ENCODE measurements around the gene ATP1A2. TPM values are rescaled to one million over a fixed set of nuclear protein-coding genes. Genes with fewer than 3 reads are reported as not detected.

ATP1A2 gene
- total RNA-seq, 3 donors from 2014 or later (not counting 1 experiment from before 2014, with no cell fraction given): not detected

GRCh38 chr1:160158534-160158933, 43.0 kb downstream of the ATP1A2 start:
- Histone ChIP-seq H3K36me3 (ENCODE audit: control insufficient read depth, insufficient read depth, low read length) (no peaks in the 10 kb centered on the region), H3K4me3 (ENCODE audit: low read length) (no peak overlapping the region), H3K4me1 (ENCODE audit: control insufficient read depth, insufficient read depth, low read length) (peaks cover 4% of the 10 kb centered on the region), H3K27ac (ENCODE audit: low read length) (no peak overlapping the region), H3K9me3 (ENCODE audit: control insufficient read depth, insufficient read depth, low read length) (no peaks in the 10 kb centered on the region), H3K27me3 (ENCODE audit: control insufficient read depth, insufficient read depth, low read length) (no peaks in the 10 kb centered on the region)
- H3K4me3 Mint-ChIP-seq: no peak overlapping the region
- H3K36me3 Mint-ChIP-seq: no peaks in the 10 kb centered on the region
- no peaks in the 10 kb centered on the region for H3K4me1 Mint-ChIP-seq
- H3K9me3 Mint-ChIP-seq: no peaks in the 10 kb centered on the region
- no peak for TF ChIP-seq CTCF (IDR thresholded peaks at IDR 0.05)
- ATAC-seq (no peak), DNase-seq (no peak)
- 88% methylated on average over 4 of the region's 4 CpGs for WGBS (ENCODE audit: insufficient coverage)
- intact Hi-C loops (cut with micrococcal nuclease): no loop called here
- peaks cover 11 to 13% of the 10 kb centered on the region in 2 donors for H3K27me3 Mint-ChIP-seq (ENCODE audit: low read depth in 2 of 2)
- H3K27ac Mint-ChIP-seq: no peak overlapping the region

GRCh38 chr1:160159846-160160245, 44.3 kb downstream of the ATP1A2 start:
- Mint-ChIP-seq H3K9me3 (no peaks in the 10 kb centered on the region), H3K4me1 (no peaks in the 10 kb centered on the region), H3K36me3 (no peaks in the 10 kb centered on the region), H3K4me3 (no peak overlapping the region), H3K27ac (no peak overlapping the region), H3K27me3 (ENCODE audit: low read depth in 2 of 2) (peaks cover 12 to 26% of the 10 kb centered on the region in 2 donors)
- DNase-seq (no peak), ATAC-seq (no peak)
- intact Hi-C loops (cut with micrococcal nuclease): no loop called here
- Histone ChIP-seq H3K4me3 (ENCODE audit: low read length) (no peak overlapping the region), H3K27me3 (ENCODE audit: control insufficient read depth, insufficient read depth, low read length) (no peaks in the 10 kb centered on the region), H3K9me3 (ENCODE audit: control insufficient read depth, insufficient read depth, low read length) (no peaks in the 10 kb centered on the region), H3K27ac (ENCODE audit: low read length) (no peak overlapping the region), H3K36me3 (ENCODE audit: control insufficient read depth, insufficient read depth, low read length) (no peaks in the 10 kb centered on the region), H3K4me1 (ENCODE audit: control insufficient read depth, insufficient read depth, low read length) (peaks cover 7% of the 10 kb centered on the region)
- TF ChIP-seq CTCF (IDR thresholded peaks at IDR 0.05): no peak

DNA sequence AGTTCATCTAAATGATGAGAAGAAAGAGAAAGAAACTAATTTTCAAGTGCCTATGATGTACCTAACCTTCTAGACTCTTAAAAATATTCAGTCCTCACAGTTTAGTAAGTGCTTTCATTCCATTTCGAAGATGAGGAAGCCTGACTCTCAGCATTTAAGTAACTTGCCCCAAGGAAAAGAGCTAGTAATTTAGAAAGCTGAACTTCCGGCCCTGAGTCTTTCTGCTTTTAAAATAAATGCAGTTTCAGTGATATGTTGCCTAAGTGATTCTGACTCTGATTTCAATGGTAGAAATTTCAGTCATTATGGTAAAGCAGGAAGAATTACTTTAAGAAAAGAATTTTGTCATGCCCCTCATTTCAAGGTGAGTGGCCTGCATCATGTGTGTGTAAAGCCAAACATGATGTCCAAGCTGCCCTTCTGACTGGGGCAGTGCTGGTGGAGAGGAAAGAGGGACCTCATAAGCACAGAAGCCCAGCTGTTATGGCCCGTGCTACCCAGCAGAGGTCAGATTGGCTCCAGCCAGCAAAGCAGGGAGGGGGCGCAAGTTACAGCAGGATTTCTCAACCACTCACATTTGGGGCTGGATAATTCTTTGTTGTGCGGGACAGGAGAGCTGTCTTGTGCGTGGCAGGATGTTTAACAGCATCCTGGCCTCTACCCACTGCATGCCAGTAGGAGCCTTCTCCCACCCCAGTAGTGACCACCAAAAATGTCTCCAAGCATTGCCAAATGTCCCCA, 46.6 kb downstream of the ATP1A2 start:
- no peak overlapping the region for H3K27ac ChIP-seq (ENCODE audit: low read length)
- H3K4me1 ChIP-seq (ENCODE audit: control insufficient read depth, insufficient read depth, low read length): peaks cover 22% of the 10 kb centered on the region

More for the DNA sequence above, 46.6 kb downstream of the ATP1A2 start:
- Histone ChIP-seq H3K27me3 (ENCODE audit: control insufficient read depth, insufficient read depth, low read length) (peaks cover under 1% of the 10 kb centered on the region), H3K9me3 (ENCODE audit: control insufficient read depth, insufficient read depth, low read length) (no peaks in the 10 kb centered on the region), H3K4me3 (ENCODE audit: low read length) (no peak overlapping the region), H3K36me3 (ENCODE audit: control insufficient read depth, insufficient read depth, low read length) (no peaks in the 10 kb centered on the region)
- Mint-ChIP-seq H3K36me3 (no peaks in the 10 kb centered on the region), H3K4me1 (peaks cover 10% of the 10 kb centered on the region in 2 donors), H3K9me3 (no peaks in the 10 kb centered on the region), H3K4me3 (no peak overlapping the region), H3K27ac (no peak overlapping the region), H3K27me3 (ENCODE audit: low read depth in 2 of 2) (peaks cover 13 to 28% of the 10 kb centered on the region in 2 donors)
- TF ChIP-seq CTCF (IDR thresholded peaks at IDR 0.05): no peak
- intact Hi-C loops (cut with micrococcal nuclease): no loop called here
- DNase-seq (no peak), ATAC-seq (no peak)
- WGBS (ENCODE audit: insufficient coverage): 76% methylated on average over 5 of the region's 6 CpGs
